ENCODE data around the gene NABP1.

DNA sequence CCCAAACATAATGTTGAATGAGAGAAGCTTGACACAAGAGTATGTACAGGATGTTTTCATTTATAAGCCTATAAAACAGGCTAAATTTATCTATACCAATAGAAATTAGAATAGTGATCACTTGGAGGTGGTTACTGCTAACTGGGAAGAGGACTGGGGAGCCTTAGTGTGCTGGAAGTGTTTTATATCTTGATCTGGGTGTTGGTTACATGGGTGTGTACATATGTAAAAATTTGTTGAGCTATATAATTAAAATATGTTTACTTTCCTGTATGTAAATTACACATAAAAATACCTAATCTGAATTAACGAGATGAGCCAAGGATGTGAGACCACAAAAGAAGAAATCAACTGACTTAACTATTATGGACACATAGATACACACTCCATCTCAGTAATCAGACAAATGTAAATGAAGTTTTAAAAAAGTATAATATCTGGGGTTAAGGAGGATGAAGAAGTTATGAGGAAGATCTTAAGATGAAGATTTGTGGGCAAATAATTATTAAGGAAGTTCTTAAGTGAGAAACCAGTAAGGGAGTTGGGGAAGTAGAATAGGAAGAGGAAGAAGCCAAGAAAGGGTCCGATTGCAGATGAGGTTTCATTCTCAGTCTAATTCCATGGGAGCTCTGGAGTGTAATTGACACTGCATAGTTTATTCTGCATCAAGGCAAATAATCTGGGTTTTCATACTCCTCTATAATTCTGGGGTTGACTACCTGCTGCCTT lies 32.3 kb upstream of the NABP1 start:
- TF ChIP-seq, protein P1, sequence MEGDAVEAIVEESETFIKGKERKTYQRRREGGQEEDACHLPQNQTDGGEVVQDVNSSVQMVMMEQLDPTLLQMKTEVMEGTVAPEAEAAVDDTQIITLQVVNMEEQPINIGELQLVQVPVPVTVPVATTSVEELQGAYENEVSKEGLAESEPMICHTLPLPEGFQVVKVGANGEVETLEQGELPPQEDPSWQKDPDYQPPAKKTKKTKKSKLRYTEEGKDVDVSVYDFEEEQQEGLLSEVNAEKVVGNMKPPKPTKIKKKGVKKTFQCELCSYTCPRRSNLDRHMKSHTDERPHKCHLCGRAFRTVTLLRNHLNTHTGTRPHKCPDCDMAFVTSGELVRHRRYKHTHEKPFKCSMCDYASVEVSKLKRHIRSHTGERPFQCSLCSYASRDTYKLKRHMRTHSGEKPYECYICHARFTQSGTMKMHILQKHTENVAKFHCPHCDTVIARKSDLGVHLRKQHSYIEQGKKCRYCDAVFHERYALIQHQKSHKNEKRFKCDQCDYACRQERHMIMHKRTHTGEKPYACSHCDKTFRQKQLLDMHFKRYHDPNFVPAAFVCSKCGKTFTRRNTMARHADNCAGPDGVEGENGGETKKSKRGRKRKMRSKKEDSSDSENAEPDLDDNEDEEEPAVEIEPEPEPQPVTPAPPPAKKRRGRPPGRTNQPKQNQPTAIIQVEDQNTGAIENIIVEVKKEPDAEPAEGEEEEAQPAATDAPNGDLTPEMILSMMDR (IDR thresholded peaks at IDR 0.05; ENCODE audit: insufficient read depth, low read length), result no peak
- TF ChIP-seq POLR2AphosphoS5 (IDR thresholded peaks at IDR 0.05; ENCODE audit: low read depth), result no peak
